Measurements from ENCODE around the gene RYR1. TPM values are rescaled to one million over a fixed set of nuclear protein-coding genes. Genes with fewer than 3 reads are reported as not detected.

Gene RYR1
- total and polyA plus RNA-seq, 10 of the 15 experiments (the other 5 are each of a cell fraction or from before 2014, with no cell fraction given), result under 0.01 to 0.32 (median 0.07) TPM; not detected in 1

DNA sequence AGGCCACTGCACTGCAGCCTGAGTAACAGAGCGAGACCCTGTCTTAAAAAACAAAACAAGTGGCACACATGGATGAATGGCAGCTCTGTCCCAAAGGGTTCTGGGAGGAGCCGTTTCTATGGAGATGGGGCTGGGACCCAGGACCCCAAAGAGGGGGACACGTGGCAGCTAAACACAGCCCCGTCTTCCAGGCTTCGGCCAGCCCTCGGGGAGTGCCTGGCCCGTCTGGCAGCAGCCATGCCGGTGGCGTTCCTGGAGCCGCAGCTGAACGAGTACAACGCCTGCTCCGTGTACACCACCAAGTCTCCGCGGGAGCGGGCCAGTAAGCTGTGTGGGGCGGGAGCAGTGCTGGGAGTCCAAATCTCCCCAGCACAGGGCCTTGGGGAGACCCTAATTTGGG is 82.4 kb downstream of the RYR1 start:
- no peak for TF ChIP-seq CBX5 (IDR thresholded peaks at IDR 0.05; ENCODE audit: low read depth)
- TF ChIP-seq, protein P1, sequence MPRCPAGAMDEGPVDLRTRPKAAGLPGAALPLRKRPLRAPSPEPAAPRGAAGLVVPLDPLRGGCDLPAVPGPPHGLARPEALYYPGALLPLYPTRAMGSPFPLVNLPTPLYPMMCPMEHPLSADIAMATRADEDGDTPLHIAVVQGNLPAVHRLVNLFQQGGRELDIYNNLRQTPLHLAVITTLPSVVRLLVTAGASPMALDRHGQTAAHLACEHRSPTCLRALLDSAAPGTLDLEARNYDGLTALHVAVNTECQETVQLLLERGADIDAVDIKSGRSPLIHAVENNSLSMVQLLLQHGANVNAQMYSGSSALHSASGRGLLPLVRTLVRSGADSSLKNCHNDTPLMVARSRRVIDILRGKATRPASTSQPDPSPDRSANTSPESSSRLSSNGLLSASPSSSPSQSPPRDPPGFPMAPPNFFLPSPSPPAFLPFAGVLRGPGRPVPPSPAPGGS (IDR thresholded peaks at IDR 0.05; ENCODE audit: borderline replicate concordance, insufficient read depth, low read depth, low read length, poor library complexity, severe bottlenecking), result no peak
- FAIRE-seq, result no peak
- Histone ChIP-seq H2AFZ (ENCODE audit: control insufficient read depth, low read depth, low read length) (no peak overlapping the region), H3K9ac (ENCODE audit: control insufficient read depth, insufficient read depth, low read length) (no peak overlapping the region), H3K79me2 (ENCODE audit: control insufficient read depth, insufficient read depth, low read length) (no peaks in the 10 kb centered on the region), H3K36me3 (ENCODE audit: control insufficient read depth in 2 of 2, insufficient read depth in 2 of 2, low read length in 1 of 2) (no peaks in the 10 kb centered on the region), H3K27me3 (replicated peaks in 1 of 2; ENCODE audit: control insufficient read depth in 2 of 2, insufficient read depth in 2 of 2, low read length in 1 of 2) (no peaks in the 10 kb centered on the region), H3K27ac (ENCODE audit: control insufficient read depth, insufficient read depth) (no peak overlapping the region), H3K4me3 (no peak overlapping the region), H3K9me3 (replicated peaks; ENCODE audit: control insufficient read depth, insufficient read depth, low read length) (no peaks in the 10 kb centered on the region), H3K4me1 (ENCODE audit: control insufficient read depth, insufficient read depth, low read length) (peaks cover 6% of the 10 kb centered on the region), H4K20me1 (ENCODE audit: control insufficient read depth, insufficient read depth) (no peaks in the 10 kb centered on the region), H3K4me2 (ENCODE audit: control insufficient read depth, insufficient read depth) (no peak overlapping the region)
- POLR2A ChIA-PET, result interaction anchor here (0.5 to 0.9 kb wide), 4 partner anchors 24 to 413 kb away, joined by 3 read pairs; no protein-coding TSS in a partner anchor
- SMC1A ChIA-PET (ENCODE audit: uncharacterized antibody, unreplicated experiment), result interaction anchor here (1.0 to 2.1 kb wide), 8 partner anchors 41 to 415 kb away, joined by 3 to 9 read pairs (median 4); partner anchors contain the start of genes FAM98C, MAP4K1, MRPS12 and SARS2
- in situ Hi-C loops (cut with MboI) (no loop called here), intact Hi-C loops (cut with micrococcal nuclease; ENCODE audit: unreplicated experiment) (loop anchor here (2.0 to 10.0 kb wide), 3 partner anchors 121 to 415 kb away; partner anchors contain the start of genes MRPS12 and SARS2)
- RAD21 ChIA-PET (ENCODE audit: unreplicated experiment), result interaction anchor here (0.8 to 3.3 kb wide), 13 partner anchors 15 to 414 kb away, joined by 3 to 12 read pairs (median 4); partner anchors contain the start of genes ACTN4, EIF3K, FAM98C and MAP4K1
- DNase-seq (ENCODE audit: low read depth, low spot score), result no peak
- ATAC-seq, result no peak
- WGBS (ENCODE audit: insufficient coverage, insufficient replicate concordance, low lambda C conversion rate, missing lambda C conversion rate), result 67% methylated on average over 17 of the region's 17 CpGs
- CTCF ChIA-PET, result interaction anchor here (0.6 to 4.7 kb wide), 22 partner anchors 9 to 417 kb away, joined by 3 to 52 read pairs (median 3); partner anchors contain the start of genes CCER2, FAM98C, GGN and MRPS12
- no TSS peak for BruUV-seq (replicated peaks)

DNA sequence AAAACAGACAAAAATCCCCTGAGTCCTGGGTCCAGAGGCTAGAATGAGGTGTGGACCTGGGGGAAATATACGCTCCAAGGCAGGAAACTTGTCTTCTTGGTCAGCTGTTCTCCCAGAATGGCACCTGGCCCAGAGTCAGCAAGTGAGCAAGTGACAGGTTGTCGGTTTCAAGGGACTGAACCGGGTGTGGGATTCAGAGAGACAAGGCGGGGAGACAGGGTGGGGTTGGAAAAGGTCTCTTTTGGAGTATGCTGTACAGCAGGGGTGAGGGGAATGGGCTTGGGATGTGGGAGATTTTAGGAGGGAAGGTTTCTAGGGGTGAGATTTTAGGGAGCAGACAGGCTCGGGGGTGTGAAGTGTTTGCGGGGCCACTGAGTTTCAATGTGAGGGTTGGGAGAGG is 83.3 kb downstream of the RYR1 start:
- H3K9ac ChIP-seq (ENCODE audit: control insufficient read depth, insufficient read depth, low read length), result no peak overlapping the region
- no peaks in the 10 kb centered on the region for H3K36me3 ChIP-seq (ENCODE audit: control insufficient read depth in 2 of 2, insufficient read depth in 2 of 2, low read length in 1 of 2)
- no peak overlapping the region for H2AFZ ChIP-seq (ENCODE audit: control insufficient read depth, low read depth, low read length)
- H3K4me3 ChIP-seq, result no peak overlapping the region
- 50% methylated on average over 6 of the region's 6 CpGs for WGBS (ENCODE audit: insufficient coverage, insufficient replicate concordance, low lambda C conversion rate, missing lambda C conversion rate)
- in situ Hi-C loops (cut with MboI) (no loop called here), intact Hi-C loops (cut with micrococcal nuclease; ENCODE audit: unreplicated experiment) (loop anchor here (10.0 kb wide), 1 partner anchor 218 kb away; no protein-coding TSS in a partner anchor)
- FAIRE-seq (no peak), ATAC-seq (no peak), DNase-seq (ENCODE audit: low read depth, low spot score) (no peak)
- peaks cover 6% of the 10 kb centered on the region for H3K4me1 ChIP-seq (ENCODE audit: control insufficient read depth, insufficient read depth, low read length)
- no peaks in the 10 kb centered on the region for H3K27me3 ChIP-seq (replicated peaks in 1 of 2; ENCODE audit: control insufficient read depth in 2 of 2, insufficient read depth in 2 of 2, low read length in 1 of 2)
- BruUV-seq (replicated peaks), result no TSS peak
- POLR2A ChIA-PET, result no interaction called here
- CTCF ChIA-PET, result interaction anchor here (0.6 to 4.7 kb wide), 3 partner anchors 12 to 119 kb away, joined by 3 to 52 read pairs (median 19); partner anchors contain the start of gene FAM98C
- H4K20me1 ChIP-seq (ENCODE audit: control insufficient read depth, insufficient read depth), result no peaks in the 10 kb centered on the region
- no peak overlapping the region for H3K4me2 ChIP-seq (ENCODE audit: control insufficient read depth, insufficient read depth)
- RAD21 ChIA-PET (ENCODE audit: unreplicated experiment), result interaction anchor here (0.6 to 1.0 kb wide), 3 partner anchors 24 to 118 kb away, joined by 3 read pairs; no protein-coding TSS in a partner anchor
- no peaks in the 10 kb centered on the region for H3K9me3 ChIP-seq (replicated peaks; ENCODE audit: control insufficient read depth, insufficient read depth, low read length)
- no peaks in the 10 kb centered on the region for H3K79me2 ChIP-seq (ENCODE audit: control insufficient read depth, insufficient read depth, low read length)
- no peak overlapping the region for H3K27ac ChIP-seq (ENCODE audit: control insufficient read depth, insufficient read depth)
- SMC1A ChIA-PET (ENCODE audit: uncharacterized antibody, unreplicated experiment), result interaction anchor here (1.9 to 2.1 kb wide), 2 partner anchors 118 to 413 kb away, joined by 5 to 9 read pairs; no protein-coding TSS in a partner anchor
- TF ChIP-seq TCF12 (IDR thresholded peaks at IDR 0.05; ENCODE audit: low read depth, low read length) (no peak), YBX1 (IDR thresholded peaks at IDR 0.05) (no peak), ZNF384 (IDR thresholded peaks at IDR 0.05; ENCODE audit: borderline replicate concordance, low read depth, low read length) (no peak), TBL1XR1 (IDR thresholded peaks at IDR 0.05; ENCODE audit: low read depth, low read length) (no peak)
- TF ChIP-seq, protein P2, sequence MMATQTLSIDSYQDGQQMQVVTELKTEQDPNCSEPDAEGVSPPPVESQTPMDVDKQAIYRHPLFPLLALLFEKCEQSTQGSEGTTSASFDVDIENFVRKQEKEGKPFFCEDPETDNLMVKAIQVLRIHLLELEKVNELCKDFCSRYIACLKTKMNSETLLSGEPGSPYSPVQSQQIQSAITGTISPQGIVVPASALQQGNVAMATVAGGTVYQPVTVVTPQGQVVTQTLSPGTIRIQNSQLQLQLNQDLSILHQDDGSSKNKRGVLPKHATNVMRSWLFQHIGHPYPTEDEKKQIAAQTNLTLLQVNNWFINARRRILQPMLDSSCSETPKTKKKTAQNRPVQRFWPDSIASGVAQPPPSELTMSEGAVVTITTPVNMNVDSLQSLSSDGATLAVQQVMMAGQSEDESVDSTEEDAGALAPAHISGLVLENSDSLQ (IDR thresholded peaks at IDR 0.05), result no peak
- TF ChIP-seq, protein P3, sequence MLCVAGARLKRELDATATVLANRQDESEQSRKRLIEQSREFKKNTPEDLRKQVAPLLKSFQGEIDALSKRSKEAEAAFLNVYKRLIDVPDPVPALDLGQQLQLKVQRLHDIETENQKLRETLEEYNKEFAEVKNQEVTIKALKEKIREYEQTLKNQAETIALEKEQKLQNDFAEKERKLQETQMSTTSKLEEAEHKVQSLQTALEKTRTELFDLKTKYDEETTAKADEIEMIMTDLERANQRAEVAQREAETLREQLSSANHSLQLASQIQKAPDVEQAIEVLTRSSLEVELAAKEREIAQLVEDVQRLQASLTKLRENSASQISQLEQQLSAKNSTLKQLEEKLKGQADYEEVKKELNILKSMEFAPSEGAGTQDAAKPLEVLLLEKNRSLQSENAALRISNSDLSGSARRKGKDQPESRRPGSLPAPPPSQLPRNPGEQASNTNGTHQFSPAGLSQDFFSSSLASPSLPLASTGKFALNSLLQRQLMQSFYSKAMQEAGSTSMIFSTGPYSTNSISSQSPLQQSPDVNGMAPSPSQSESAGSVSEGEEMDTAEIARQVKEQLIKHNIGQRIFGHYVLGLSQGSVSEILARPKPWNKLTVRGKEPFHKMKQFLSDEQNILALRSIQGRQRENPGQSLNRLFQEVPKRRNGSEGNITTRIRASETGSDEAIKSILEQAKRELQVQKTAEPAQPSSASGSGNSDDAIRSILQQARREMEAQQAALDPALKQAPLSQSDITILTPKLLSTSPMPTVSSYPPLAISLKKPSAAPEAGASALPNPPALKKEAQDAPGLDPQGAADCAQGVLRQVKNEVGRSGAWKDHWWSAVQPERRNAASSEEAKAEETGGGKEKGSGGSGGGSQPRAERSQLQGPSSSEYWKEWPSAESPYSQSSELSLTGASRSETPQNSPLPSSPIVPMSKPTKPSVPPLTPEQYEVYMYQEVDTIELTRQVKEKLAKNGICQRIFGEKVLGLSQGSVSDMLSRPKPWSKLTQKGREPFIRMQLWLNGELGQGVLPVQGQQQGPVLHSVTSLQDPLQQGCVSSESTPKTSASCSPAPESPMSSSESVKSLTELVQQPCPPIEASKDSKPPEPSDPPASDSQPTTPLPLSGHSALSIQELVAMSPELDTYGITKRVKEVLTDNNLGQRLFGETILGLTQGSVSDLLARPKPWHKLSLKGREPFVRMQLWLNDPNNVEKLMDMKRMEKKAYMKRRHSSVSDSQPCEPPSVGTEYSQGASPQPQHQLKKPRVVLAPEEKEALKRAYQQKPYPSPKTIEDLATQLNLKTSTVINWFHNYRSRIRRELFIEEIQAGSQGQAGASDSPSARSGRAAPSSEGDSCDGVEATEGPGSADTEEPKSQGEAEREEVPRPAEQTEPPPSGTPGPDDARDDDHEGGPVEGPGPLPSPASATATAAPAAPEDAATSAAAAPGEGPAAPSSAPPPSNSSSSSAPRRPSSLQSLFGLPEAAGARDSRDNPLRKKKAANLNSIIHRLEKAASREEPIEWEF (IDR thresholded peaks at IDR 0.05; ENCODE audit: insufficient replicate concordance, low read depth, low read length), result no peak
